ENCODE measurements around the gene ARHGAP44. TPM values are rescaled to one million over a fixed set of nuclear protein-coding genes. Genes with fewer than 3 reads are reported as not detected.

The ARHGAP44 gene
- total and polyA plus RNA-seq, 2 donors (not counting 3 experiments of a cell fraction or from before 2014, with no cell fraction given): 0.11 to 0.42 TPM

DNA sequence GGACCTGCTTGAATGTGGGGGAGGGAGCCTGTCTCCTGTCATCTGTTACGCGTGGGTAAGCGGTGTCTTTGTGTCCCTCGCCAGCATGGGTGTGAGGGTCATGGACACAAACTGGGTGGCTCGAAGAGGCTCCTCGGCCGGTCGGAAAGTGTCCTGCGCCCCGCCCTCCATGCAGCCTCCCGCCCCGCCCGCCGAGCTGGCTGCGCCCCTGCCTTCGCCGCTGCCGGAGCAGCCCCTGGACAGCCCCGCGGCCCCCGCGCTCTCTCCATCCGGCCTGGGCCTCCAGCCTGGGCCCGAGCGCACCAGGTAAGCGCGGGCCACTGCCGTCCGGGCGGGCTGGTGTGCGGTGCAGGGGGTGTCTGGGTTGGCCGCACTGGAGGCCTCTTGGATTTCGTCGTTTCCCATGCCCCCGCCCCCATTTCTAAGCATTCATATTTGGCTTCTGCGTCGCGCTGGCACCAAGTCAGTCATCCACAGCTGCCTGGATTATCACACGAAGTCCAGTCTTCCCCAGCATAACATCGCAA is 184.8 kb downstream of the ARHGAP44 start:
- Histone ChIP-seq H3K9ac (replicated peaks; ENCODE audit: extremely low read depth, insufficient read depth, low read length) (no peak overlapping the region), H3K9me1 (replicated peaks; ENCODE audit: control insufficient read depth, extremely low read depth, insufficient read depth, low read length) (no peaks in the 10 kb centered on the region), H3K4me1 (ENCODE audit: control insufficient read depth, extremely low read depth, insufficient read depth, low read length) (no peaks in the 10 kb centered on the region), H3K9me3 (replicated peaks; ENCODE audit: control insufficient read depth, insufficient read depth, low read length) (no peaks in the 10 kb centered on the region), H3K4me3 (replicated peaks in 1 of 3; ENCODE audit: insufficient read depth in 1 of 3, low read depth in 1 of 3, low read length in 3 of 3) (no peak overlapping the region), H3K4me2 (ENCODE audit: insufficient read depth, low read length) (no peak overlapping the region), H4K20me1 (replicated peaks; ENCODE audit: control insufficient read depth, extremely low read depth, insufficient read depth, low read length) (no peaks in the 10 kb centered on the region), H2AFZ (ENCODE audit: low read depth, low read length) (no peak overlapping the region), H3K27ac (ENCODE audit: insufficient read depth, low read depth, low read length) (no peak overlapping the region), H3K27me3 (ENCODE audit: control insufficient read depth in 2 of 2, insufficient read depth in 2 of 2, low read length in 2 of 2) (no peaks in the 10 kb centered on the region), H3K79me2 (ENCODE audit: control insufficient read depth, insufficient read depth, low read length) (no peaks in the 10 kb centered on the region), H3K36me3 (ENCODE audit: control insufficient read depth in 2 of 2, extremely low read depth in 1 of 2, insufficient read depth in 2 of 2, low read length in 2 of 2) (no peaks in the 10 kb centered on the region)
- no TSS peak for BruUV-seq (replicated peaks)
- no peak for DNase-seq (ENCODE audit: low read depth, low spot score)
- FAIRE-seq: no peak
- dilution Hi-C loops (cut with MboI; ENCODE audit: extremely low pct_ligation_motif_present, low sequenced_read_pairs) (loop anchor here (25.0 kb wide), 1 partner anchor 112 kb away; no protein-coding TSS in a partner anchor), intact Hi-C loops (cut with micrococcal nuclease) (no loop called here)
- CTCF ChIA-PET: no interaction called here
- POLR2A ChIA-PET: interaction anchor here (0.9 kb wide), 1 partner anchor 21 kb away, joined by 3 read pairs; no protein-coding TSS in a partner anchor
- TF ChIP-seq MYC (IDR thresholded peaks at IDR 0.05; ENCODE audit: low read depth, low read length): no peak
- TF ChIP-seq, protein P1, sequence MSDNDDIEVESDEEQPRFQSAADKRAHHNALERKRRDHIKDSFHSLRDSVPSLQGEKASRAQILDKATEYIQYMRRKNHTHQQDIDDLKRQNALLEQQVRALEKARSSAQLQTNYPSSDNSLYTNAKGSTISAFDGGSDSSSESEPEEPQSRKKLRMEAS (IDR thresholded peaks at IDR 0.05; ENCODE audit: insufficient read depth, insufficient read length): no peak
- TF ChIP-seq POLR2AphosphoS5 (IDR thresholded peaks at IDR 0.05; ENCODE audit: insufficient read depth, low read depth, low read length): no peak
- no peak for TF ChIP-seq JUN (IDR thresholded peaks at IDR 0.05; ENCODE audit: borderline replicate concordance, insufficient read depth, insufficient read length, low read depth)
- TF ChIP-seq, protein P2, sequence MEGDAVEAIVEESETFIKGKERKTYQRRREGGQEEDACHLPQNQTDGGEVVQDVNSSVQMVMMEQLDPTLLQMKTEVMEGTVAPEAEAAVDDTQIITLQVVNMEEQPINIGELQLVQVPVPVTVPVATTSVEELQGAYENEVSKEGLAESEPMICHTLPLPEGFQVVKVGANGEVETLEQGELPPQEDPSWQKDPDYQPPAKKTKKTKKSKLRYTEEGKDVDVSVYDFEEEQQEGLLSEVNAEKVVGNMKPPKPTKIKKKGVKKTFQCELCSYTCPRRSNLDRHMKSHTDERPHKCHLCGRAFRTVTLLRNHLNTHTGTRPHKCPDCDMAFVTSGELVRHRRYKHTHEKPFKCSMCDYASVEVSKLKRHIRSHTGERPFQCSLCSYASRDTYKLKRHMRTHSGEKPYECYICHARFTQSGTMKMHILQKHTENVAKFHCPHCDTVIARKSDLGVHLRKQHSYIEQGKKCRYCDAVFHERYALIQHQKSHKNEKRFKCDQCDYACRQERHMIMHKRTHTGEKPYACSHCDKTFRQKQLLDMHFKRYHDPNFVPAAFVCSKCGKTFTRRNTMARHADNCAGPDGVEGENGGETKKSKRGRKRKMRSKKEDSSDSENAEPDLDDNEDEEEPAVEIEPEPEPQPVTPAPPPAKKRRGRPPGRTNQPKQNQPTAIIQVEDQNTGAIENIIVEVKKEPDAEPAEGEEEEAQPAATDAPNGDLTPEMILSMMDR (IDR thresholded peaks at IDR 0.05; ENCODE audit: extremely low read depth in 1 of 2, insufficient read depth in 1 of 2, low read depth in 1 of 2, low read length in 2 of 2): no peak
- TF ChIP-seq FOS (IDR thresholded peaks at IDR 0.05; ENCODE audit: borderline replicate concordance, insufficient read depth, low read length): no peak
- TF ChIP-seq EZH2 (IDR thresholded peaks at IDR 0.05; ENCODE audit: borderline replicate concordance, low read depth, low read length, severe bottlenecking): no peak
- no peak for TF ChIP-seq GATA2 (IDR thresholded peaks at IDR 0.05; ENCODE audit: insufficient read depth, insufficient read length, low read depth, low read length)

Measured in endothelial cell of umbilical vein (primary cell).